GM21423 (cell line): Measurements from ENCODE around the gene RNF4.
A peak's percentile ranks its signal among the peaks of the same experiment; 100 is the strongest.
"Not testable (repeated sequence)": the region's sequence is repeated elsewhere in the genome, so short reads cannot be mapped to it uniquely, and the experiment has no call there.

Experiments used
- ATAC-seq: cut with Tn5 transposase; IDR thresholded peaks from one replicate; pipeline ENCODE4 v1.9.1; 2021; ENCODE audit warnings: mild to moderate bottlenecking, moderate library complexity; ENCODE audit not compliant: unreplicated experiment

Gene RNF4

GRCh38 chr4:2468456-2469191 is at the start of gene RNF4:
RNF4 (plus strand) TSS chr4:2469106; CDS start chr4:2490494, 21,388 bp downstream.
- ATAC-seq: peak; percentile 77

- ATAC-seq: no peak
These were observed 49.1 kb upstream of the RNF4 start for GRCh38 chr4:2419814-2420213.

- no peak for ATAC-seq
These were observed 47.0 kb upstream of the RNF4 start for GRCh38 chr4:2421928-2422327.

GRCh38 chr4:2423066-2423465 is 45.8 kb upstream of the RNF4 start:
- ATAC-seq: no peak

- no peak for ATAC-seq
These were observed 45.2 kb upstream of the RNF4 start for GRCh38 chr4:2423695-2424094.

GRCh38 chr4:2424581-2424980 is 44.3 kb upstream of the RNF4 start:
- ATAC-seq: no peak

- no peak for ATAC-seq
These were observed 43.4 kb upstream of the RNF4 start for GRCh38 chr4:2425386-2426068.

GRCh38 chr4:2426069-2426397 is 42.9 kb upstream of the RNF4 start:
- ATAC-seq: no peak

- no peak for ATAC-seq
These were observed 42.1 kb upstream of the RNF4 start for GRCh38 chr4:2426711-2427275.

- no peak for ATAC-seq
These were observed 41.2 kb upstream of the RNF4 start for GRCh38 chr4:2427383-2428334.

- ATAC-seq: no peak
These were observed 40.3 kb upstream of the RNF4 start for GRCh38 chr4:2428496-2429213.

- ATAC-seq: not testable (repeated sequence)
These were observed 38.8 kb upstream of the RNF4 start for GRCh38 chr4:2429945-2430757.

GRCh38 chr4:2432004-2432403 is 36.9 kb upstream of the RNF4 start:
- no peak for ATAC-seq

GRCh38 chr4:2432991-2433530 is 35.8 kb upstream of the RNF4 start:
- ATAC-seq: no peak

- no peak for ATAC-seq
These were observed 35.1 kb upstream of the RNF4 start for GRCh38 chr4:2433609-2434350.

GRCh38 chr4:2434420-2434819 is 34.5 kb upstream of the RNF4 start:
- no peak for ATAC-seq

- no peak for ATAC-seq
These were observed 32.6 kb upstream of the RNF4 start for GRCh38 chr4:2436301-2436700.

GRCh38 chr4:2436761-2437474 is 32.0 kb upstream of the RNF4 start:
- ATAC-seq: no peak
